HK-2 (cell line): Measurements from ENCODE around the gene SIRT4.
"Not testable (repeated sequence)": the region's sequence is repeated elsewhere in the genome, so short reads cannot be mapped to it uniquely, and the experiment has no call there.

ENCODE experiments used
- DNase-seq: peaks from one replicate; pipeline ENCODE4 v3.0.0-alpha.2; 2018; ENCODE audit not compliant: unreplicated experiment

The SIRT4 gene, protein sequence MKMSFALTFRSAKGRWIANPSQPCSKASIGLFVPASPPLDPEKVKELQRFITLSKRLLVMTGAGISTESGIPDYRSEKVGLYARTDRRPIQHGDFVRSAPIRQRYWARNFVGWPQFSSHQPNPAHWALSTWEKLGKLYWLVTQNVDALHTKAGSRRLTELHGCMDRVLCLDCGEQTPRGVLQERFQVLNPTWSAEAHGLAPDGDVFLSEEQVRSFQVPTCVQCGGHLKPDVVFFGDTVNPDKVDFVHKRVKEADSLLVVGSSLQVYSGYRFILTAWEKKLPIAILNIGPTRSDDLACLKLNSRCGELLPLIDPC

DNA sequence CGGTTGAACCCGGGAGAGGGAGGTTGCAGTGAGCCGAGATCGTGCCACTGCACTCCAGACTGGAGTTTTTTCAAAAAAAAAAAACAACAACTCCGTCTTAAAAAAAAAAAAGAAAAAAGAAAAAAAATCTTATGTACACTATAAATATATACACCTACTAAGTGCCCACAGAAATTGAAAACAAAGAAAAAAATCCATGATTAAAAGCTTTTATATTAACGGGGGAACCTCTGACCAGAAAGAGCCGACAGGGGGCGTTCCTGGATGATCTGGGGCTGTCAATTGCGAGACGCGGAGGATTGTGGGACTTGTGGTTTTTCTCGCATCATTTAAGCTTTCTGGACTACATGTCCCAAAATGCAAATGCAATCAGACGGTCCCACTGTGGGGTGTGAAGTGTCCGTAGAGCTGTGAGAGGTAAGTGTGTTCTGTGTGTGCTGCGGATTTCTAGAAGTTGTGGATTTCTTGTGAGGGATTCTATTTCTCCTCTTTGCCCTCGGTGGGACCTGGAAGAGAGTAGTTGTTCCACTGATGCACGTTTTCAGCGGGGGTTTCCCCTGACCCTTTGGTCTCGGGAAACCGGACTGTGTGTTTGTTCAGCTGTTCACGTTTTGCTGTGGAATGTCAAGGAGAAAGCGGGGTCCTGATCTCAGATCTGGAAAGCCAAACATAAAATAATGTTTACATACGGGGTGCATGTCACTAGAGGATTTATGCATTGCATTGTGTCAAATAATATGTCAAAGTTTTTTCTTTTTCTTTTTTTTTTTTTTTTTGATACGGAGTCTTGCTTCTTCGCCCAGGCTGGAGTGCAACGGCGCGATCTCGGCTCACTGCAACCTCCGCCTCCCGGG lies at the start of gene SIRT4:
TSS of gene SIRT4 (plus strand) at position 360 of the 854 bp plus-strand sequence. CDS start 1,241 bp downstream, outside the sequence.
- DNase-seq: peak; percentile 78

DNA sequence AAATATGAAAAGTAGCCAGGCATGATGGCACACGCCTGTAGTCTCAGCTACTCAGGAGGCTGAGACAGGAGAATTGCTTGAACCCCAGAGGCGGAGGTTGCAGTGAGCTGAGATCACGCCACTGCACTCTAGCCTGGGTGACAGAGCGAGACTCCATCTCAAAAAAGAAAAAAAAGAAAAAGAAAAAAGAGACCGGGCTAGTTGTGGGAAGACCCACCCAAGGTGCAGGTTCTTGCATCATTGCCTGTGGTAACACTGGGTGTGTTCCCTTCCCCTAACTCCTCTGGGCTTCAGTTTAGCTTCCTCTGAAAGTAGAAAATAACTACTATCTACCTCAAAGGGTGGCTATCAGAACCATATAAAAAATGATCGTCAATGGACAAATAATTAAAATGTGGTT lies 48.8 kb upstream of the SIRT4 start:
- not testable (repeated sequence) for DNase-seq

DNA sequence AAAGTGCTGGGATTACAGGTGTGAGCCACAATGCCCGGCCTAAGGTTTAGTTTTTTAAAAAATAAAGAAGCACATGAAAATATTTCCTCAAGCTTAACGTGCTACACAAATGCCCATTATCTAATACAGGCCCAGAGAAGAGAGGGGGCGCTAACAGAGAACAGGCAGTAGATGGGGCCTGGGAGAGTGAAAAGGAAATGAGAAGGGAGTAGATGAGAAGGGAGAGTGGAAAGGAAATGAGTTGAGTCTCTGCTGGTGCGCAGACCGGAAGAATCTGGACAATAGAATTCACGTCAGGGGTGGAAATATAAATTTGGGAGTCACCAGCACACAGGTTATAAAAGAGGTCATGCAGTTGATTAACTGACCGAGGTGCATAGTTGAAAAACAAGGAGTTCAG lies 47.3 kb upstream of the SIRT4 start:
- DNase-seq: no peak

- no peak for DNase-seq
These were observed 44.9 kb upstream of the SIRT4 start for GRCh38 chr12:120257041-120257821.

DNA sequence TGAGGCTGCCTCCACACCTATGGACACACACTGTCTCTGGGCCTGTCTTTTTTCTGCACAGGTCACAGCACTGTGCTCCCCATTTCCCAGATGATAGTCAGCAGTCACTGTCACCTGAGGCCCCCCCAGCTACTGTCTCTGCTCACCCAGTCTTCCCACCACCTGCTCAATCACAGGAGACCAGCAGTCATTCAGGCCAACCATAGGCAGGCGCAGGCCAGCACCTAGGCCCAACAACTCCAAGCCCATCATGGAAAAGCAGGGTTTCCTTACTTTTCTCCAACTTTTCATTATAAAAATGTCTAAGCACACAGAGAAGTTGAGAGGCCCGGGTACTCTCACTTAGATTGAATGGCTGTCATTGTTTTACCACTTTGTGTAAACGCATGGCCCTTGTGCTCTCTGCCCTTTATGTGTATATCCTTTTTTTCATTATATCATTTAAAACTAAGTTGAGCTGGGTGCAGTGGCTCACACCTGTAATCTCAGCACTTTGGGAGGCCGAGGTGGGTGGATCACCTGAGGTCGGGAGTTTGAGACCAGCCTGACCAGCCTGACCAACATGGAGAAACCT lies 43.7 kb upstream of the SIRT4 start:
- no peak for DNase-seq

DNA sequence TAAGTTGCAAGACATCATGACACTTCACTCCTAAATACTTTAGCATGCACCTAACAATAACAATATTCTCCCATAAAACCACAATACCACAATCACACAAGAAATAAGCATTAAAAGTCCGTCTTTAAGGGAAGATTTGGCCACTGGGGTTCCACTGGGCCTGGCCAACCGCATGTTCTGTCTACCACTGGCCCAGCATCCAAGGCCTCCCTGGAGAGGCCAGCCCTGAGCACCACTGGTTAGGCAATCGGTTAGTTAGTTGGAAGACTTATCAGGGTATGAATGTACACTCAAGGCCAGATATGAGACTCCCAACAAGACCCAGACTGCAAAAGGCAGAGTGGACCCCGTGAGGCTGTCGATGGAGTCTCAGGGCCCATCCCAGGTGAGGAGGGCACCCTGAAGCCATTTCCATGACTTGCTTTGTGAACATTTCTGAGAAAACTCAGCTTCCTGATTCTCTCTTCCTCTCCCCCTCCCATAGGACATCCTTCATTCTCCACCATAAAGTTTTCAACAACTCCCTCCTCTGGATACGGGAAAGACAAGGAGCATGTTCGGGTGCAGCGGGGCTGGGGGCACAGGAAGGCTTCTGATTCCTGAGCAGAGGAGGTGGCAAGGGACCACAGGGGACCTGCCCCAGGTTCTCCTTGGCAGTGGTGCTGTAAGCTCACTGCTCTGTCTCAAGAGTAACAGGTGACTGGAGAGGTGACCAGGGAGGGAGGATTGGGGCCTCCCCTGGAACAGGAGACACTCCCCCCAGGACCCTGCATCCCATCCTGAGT lies 42.5 kb upstream of the SIRT4 start:
- no peak for DNase-seq

GRCh38 chr12:120260607-120261006 lies 41.5 kb upstream of the SIRT4 start:
- DNase-seq: no peak

DNA sequence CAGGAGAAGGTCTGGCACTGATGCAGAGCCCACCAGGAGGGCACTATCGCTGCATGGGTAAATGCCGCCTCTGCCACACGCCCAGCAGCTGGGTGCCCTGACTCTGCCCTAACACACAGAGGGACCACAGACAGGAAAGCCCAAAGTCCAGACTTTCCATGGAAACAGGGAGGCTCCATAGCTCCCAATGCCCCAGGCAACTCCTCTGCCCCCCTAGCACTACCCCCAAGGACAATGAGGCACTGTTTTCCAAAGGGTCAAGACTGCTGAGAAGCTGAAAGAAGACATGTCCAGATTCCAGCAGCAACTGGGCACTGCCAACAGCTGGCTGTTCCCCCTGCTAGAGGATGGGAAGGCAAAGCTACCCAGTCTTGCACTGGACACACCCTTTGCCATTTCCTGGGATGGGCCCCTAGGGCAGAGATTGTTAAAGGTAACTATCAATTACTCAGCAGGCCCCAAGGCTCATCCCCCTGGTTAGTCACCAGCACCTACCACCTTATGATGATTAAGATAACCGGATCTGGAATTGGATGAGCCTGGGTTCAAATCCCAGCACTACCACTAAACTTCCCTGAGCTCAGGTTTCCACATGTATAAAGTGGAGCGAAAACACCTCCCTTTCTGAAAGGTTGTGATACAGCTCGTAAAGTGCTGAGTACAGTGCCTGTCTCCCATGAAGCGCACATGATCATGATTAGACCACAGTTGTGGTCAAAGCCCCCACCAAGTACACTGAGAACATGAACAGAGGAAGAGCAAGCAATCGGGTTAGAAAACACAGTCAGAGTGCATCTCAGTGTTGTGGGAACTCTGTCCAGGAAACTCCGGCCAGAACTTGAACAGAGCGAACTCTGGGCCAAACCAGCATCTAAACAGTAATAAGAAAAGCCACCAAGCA lies 39.9 kb upstream of the SIRT4 start:
- peak; percentile 58 for DNase-seq

GRCh38 chr12:120262852-120263747 lies 39.0 kb upstream of the SIRT4 start:
- DNase-seq: peak; percentile 61

DNA sequence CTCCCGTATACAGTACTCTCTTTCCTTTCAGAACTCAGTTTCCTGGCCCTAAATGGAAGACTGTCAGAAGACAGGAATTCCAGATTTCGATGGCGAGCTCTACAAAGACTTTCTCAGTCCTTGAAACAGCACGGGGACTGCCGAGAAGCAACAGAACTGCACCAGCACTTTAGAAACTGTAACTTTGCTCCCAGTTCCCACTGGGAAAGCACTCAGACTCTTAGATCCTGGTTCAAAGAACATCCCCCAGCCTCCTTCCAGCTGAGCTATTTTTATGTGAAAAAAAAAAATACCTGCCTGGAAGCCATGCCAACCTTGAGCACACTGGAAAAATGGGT lies 38.4 kb upstream of the SIRT4 start:
- DNase-seq: no peak

DNA sequence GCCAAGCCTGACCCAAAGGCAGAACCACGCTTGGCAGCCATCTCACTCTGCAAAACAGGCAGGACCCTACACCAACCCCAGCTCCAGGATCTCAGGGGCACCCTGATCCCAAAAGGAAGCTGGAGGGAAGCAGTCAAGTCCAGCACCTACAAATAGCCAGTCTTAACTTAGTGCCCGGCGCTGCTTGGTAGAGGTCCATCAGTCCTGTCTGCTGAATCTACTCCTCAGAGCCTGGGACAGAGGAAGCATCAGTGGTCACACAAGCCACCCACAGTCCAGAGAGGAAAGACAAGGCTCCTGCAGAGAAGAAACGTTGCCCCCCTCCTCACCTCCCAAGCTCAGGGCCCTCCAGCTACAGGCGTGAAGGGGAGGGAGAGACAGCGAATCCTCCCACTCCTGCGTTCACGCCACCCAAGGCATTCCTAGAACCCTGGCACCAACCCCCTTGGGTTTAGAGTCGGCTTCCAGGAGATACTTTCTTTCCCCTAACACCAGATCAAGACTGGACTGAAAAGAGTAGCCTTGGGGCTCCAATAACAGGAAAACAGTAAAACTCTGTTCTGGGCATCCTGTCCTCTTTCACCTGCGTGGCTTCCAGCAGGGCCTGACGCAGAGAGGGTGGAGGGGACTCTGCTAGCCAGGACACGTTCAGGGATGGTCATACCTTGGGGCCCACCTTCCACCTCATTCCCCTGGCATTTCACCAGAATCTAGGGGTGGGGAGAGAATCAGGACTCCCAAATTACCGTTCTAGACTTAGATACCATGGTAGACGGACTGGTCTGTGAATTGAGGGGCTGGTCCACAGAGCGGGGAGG lies 37.8 kb upstream of the SIRT4 start:
- DNase-seq: no peak

GRCh38 chr12:120264904-120265472 lies 37.1 kb upstream of the SIRT4 start:
- no peak for DNase-seq

DNA sequence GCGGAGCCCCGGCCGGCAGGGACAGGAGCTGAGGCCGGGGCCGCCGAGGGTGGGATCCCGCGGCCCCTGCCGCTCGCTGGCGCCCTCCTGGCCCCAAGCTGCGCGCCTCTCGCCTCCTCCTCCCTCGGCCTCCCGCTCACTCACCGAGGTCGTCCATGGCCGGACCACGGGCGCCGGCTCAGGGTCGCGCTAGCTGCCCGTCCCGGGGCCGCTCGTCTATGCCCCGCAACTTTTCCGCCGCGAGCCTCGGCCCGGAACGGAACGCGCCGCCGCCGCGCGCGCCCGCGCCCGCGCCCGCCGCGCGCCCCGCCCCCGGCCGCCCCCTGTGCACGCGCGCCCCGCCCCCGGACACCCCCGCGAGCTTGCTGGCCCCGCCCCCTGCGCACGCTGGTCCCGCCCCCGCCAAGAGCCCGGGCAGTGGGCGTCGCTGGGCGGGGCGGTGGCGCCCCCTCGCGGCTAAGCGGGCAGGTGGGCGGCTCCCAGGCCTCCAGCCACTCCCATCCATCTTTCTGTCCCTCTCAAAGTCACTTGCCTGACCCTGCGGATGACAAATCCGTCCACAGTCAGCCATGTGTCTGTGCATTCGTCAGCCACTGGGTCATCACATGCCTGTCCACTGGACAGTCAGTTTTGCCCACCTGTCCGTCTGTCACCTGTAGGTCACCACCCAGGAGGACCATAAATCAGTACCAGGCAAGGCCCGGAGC lies 36.5 kb upstream of the SIRT4 start, which contains the start of gene PXN:
TSS of gene PXN (minus strand) at position 258 of the 707 bp plus-strand sequence. CDS start at position 157, 101 bp downstream.
- peak; percentile 93 for DNase-seq

DNA sequence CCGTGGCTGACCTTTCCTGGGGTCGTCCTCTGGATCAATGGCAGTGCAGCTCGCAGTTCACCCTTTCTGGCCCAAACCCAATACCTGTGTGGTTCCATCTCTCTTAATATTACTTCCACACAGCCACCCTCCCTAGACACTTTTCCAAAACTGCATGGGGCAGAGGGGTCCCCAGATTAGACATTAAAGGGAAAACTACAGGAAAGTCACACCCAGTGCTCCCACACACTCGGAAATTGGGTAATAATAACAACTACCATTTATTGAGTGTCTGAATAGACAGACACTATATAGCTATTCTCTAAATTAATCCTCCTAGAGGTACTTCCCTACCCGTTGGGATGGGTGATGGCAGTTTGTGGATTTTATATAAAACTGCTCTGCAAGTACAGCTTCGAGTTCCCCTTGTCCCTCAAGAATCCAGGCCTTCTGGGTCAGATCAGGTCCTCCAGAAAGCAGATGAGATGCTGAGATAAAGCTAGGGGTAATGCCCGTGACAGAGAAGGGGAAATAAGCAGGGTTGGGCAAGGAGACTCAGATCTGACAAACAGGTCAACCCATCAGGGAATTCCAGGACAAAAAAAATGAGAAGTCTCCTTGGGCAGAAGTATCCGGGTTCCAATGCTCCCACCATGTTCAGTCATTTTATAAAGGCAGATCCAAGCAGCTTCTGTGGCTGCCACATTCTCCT lies 35.8 kb upstream of the SIRT4 start:
- DNase-seq: no peak

- no peak for DNase-seq
These were observed 34.4 kb upstream of the SIRT4 start for GRCh38 chr12:120267736-120268135.

- no peak for DNase-seq
These were observed 25.4 kb upstream of the SIRT4 start for GRCh38 chr12:120276734-120277133.
